ENCODE results near the gene PLCB2. TPM values are rescaled to one million over a fixed set of nuclear protein-coding genes. Genes with fewer than 3 reads are reported as not detected.
A peak's percentile ranks its signal among the peaks of the same experiment; 100 is the strongest.

Gene PLCB2
- total RNA-seq, 1 experiment from 2014 or later, result 7.4 TPM

GRCh38 chr15:40302288-40302886, 5.3 kb downstream of the PLCB2 start:
- TF ChIP-seq, protein P1, sequence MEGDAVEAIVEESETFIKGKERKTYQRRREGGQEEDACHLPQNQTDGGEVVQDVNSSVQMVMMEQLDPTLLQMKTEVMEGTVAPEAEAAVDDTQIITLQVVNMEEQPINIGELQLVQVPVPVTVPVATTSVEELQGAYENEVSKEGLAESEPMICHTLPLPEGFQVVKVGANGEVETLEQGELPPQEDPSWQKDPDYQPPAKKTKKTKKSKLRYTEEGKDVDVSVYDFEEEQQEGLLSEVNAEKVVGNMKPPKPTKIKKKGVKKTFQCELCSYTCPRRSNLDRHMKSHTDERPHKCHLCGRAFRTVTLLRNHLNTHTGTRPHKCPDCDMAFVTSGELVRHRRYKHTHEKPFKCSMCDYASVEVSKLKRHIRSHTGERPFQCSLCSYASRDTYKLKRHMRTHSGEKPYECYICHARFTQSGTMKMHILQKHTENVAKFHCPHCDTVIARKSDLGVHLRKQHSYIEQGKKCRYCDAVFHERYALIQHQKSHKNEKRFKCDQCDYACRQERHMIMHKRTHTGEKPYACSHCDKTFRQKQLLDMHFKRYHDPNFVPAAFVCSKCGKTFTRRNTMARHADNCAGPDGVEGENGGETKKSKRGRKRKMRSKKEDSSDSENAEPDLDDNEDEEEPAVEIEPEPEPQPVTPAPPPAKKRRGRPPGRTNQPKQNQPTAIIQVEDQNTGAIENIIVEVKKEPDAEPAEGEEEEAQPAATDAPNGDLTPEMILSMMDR (conservative IDR thresholded peaks at IDR 0.05), result no peak
- Histone ChIP-seq H3K27ac (ENCODE audit: insufficient read length, low read depth, low read length) (no peak overlapping the region), H3K4me2 (ENCODE audit: insufficient read depth, insufficient read length, low read length) (no peak overlapping the region)

More at GRCh38 chr15:40302288-40302886, 5.3 kb downstream of the PLCB2 start:
- Mint-ChIP-seq H3K36me3 (ENCODE audit: insufficient read depth in 1 of 3, low read depth in 3 of 3) (peaks cover 2 to 16% (median 5%) of the 10 kb centered on the region in 3 experiments; a peak in 5 of 7 replicates), H3K9me3 (peaks cover 15% of the 10 kb centered on the region in 2 experiments), H3K4me3 (no peak overlapping the region; a peak in 1 of 5 replicates), H3K27ac (no peak overlapping the region), H3K4me1 (peaks cover 19 to 25% of the 10 kb centered on the region in 2 experiments), H3K27me3 (ENCODE audit: low read depth) (peaks cover 17% of the 10 kb centered on the region)
- Histone ChIP-seq H3K79me2 (ENCODE audit: insufficient read depth, low read length) (no peaks in the 10 kb centered on the region), H2BK120ac (ENCODE audit: low read depth, low read length, poor library complexity, severe bottlenecking) (no peak overlapping the region), H3K23ac (ENCODE audit: insufficient read length, low read depth, low read length) (no peak overlapping the region), H3K56ac (ENCODE audit: insufficient read length, low read depth, low read length) (no peak overlapping the region), H3K4ac (ENCODE audit: low read depth, low read length) (no peak overlapping the region), H2BK12ac (ENCODE audit: insufficient read length, low read depth, low read length) (no peak overlapping the region), H4K5ac (ENCODE audit: insufficient read length, low read depth, low read length) (no peak overlapping the region), H4K20me1 (ENCODE audit: control insufficient read depth, insufficient read depth, insufficient read length) (no peaks in the 10 kb centered on the region), H4K8ac (replicated peaks; ENCODE audit: insufficient read length, low read depth, low read length) (no peak overlapping the region), H3K18ac (ENCODE audit: insufficient read length, low read depth, low read length) (peak overlapping the region; percentile 2), H3T11ph (ENCODE audit: low read length) (no peak overlapping the region), H2AFZ (ENCODE audit: low read length) (no peak overlapping the region), H4K91ac (ENCODE audit: insufficient read length, low read depth, low read length) (no peak overlapping the region), H3K4me1 (ENCODE audit: insufficient read depth, low read length) (peaks cover 2% of the 10 kb centered on the region; the same call in 1 of the 2 replicates), H3K23me2 (ENCODE audit: insufficient read length, low read depth, low read length, poor library complexity, severe bottlenecking) (no peaks in the 10 kb centered on the region), H3K14ac (ENCODE audit: insufficient read depth, low read length) (peak overlapping the region; percentile 52; the same call in 1 of the 2 replicates), H2AK5ac (ENCODE audit: insufficient read length, low read length) (no peak overlapping the region), H2BK15ac (ENCODE audit: low read depth, low read length) (0 out of 2 replicates have a peak overlapping the region, but pooled peaks have one; percentile 14), H2BK20ac (ENCODE audit: low read depth, low read length, poor library complexity, severe bottlenecking) (no peak overlapping the region), H3K79me1 (ENCODE audit: insufficient read depth, low read depth, low read length, poor library complexity, severe bottlenecking) (no peaks in the 10 kb centered on the region), H3K9ac (ENCODE audit: extremely low read depth, insufficient read length, low read length) (no peak overlapping the region), H3K9me3 (ENCODE audit: control insufficient read depth, low read depth, low read length) (no peaks in the 10 kb centered on the region), H2BK5ac (ENCODE audit: insufficient read length, low read length) (no peak overlapping the region), H3K27me3 (ENCODE audit: insufficient read depth, low read length) (no peaks in the 10 kb centered on the region)
- WGBS (ENCODE audit: extremely low coverage, insufficient read length, low lambda C conversion rate), result no CpG with 5 or more reads among the region's 19 CpGs
- DNase-seq, result no peak

Data from H9 (cell line).